B cell (primary cell): ENCODE results near the gene MICU1. TPM values are rescaled to one million over a fixed set of nuclear protein-coding genes. Genes with fewer than 3 reads are reported as not detected.
A peak's percentile ranks its signal among the peaks of the same experiment; 100 is the strongest.

Source experiments
- ATAC-seq: fragments of 200-7000 bp; cut with Tn5 transposase; one replicate; pipeline ENCODE4 v1.10.0; 2021; ENCODE audit warnings: low read depth, mild to moderate bottlenecking, moderate number of reproducible peaks, moderate library complexity
- CTCF ChIA-PET: fragments of 350-600 bp; sonication (Branson Sonifier 250); formaldehyde crosslinking; loops from one replicate; lab custom pipeline; 2021; ENCODE audit warnings: antibody characterized with exemption, inconsistent platforms; lab: Charles Lee
- POLR2A ChIA-PET: fragments of 350-600 bp; sonication (Branson Sonifier 250); formaldehyde crosslinking; loops from one replicate; lab custom pipeline; 2021; ENCODE audit warnings: antibody characterized with exemption; lab: Charles Lee
- DNase-seq: peaks from one replicate; pipeline ENCODE4 v3.0.0; 2013
- H2AFZ ChIP-seq: 2 replicates; pipeline ENCODE4 v1.6.1; 2012; ENCODE audit warnings: mild to moderate bottlenecking, low read depth, low read length; ENCODE audit not compliant: insufficient read depth, poor library complexity, severe bottlenecking
- H3K27ac ChIP-seq, 2 donors: 1 replicate in 1 of 2; 2 replicates in 1 of 2; pipeline ENCODE4 v1.5.1; 2012 to 2013; ENCODE audit warnings: low read length in 2 of 2, mild to moderate bottlenecking in 2 of 2, moderate library complexity in 1 of 2
- H3K27me3 ChIP-seq, 4 experiments: fragments of 200-600 bp in 1 of 4; sonication (generic) in 1 of 4; replicated peaks in 1 of 4; 1 replicate in 2 of 4; 2 replicates in 2 of 4; pipeline versions ENCODE4 v1.6.1 to v1.7.0; 2013 to 2016; ENCODE audit warnings: low read length in 3 of 4, mild to moderate bottlenecking in 2 of 4, mixed read lengths in 1 of 4, moderate library complexity in 1 of 4; ENCODE audit not compliant: insufficient read depth in 4 of 4, control insufficient read depth in 3 of 4; ENCODE audit errors: control extremely low read depth in 1 of 4
- H3K36me3 ChIP-seq, 2 experiments: replicated peaks in 1 of 2; 1 replicate in 1 of 2; 2 replicates in 1 of 2; pipeline versions ENCODE4 v1.6.1 to v1.7.1; 2013; ENCODE audit warnings: low read length in 1 of 2; ENCODE audit not compliant: insufficient read depth in 2 of 2, control insufficient read depth in 1 of 2; ENCODE audit errors: control extremely low read depth in 1 of 2, extremely low read depth in 1 of 2
- H3K4me1 ChIP-seq, 2 donors: fragments of 200-600 bp in 1 of 2; sonication (generic) in 1 of 2; 1 replicate in 1 of 2; 2 replicates in 1 of 2; pipeline versions ENCODE4 v1.5.1 to v1.6.1; 2013 to 2017; ENCODE audit warnings: low read length in 2 of 2; ENCODE audit not compliant: control insufficient read depth in 2 of 2, insufficient read depth in 2 of 2
- H3K4me2 ChIP-seq: replicated peaks from 2 replicates; pipeline ENCODE3; 2012; ENCODE audit warnings: mild to moderate bottlenecking, low read depth, low read length; ENCODE audit not compliant: poor library complexity, severe bottlenecking
- H3K4me3 ChIP-seq, 5 experiments: fragments of 200-600 bp in 1 of 5; sonication (generic) in 1 of 5; 1 replicate in 3 of 5; 2 replicates in 2 of 5; pipeline versions ENCODE4 v1.5.1 to v1.7.0; 2011 to 2016; ENCODE audit warnings: low read length in 4 of 5, mild to moderate bottlenecking in 4 of 5, low read depth in 2 of 5, control low read depth in 1 of 5, moderate library complexity in 1 of 5; ENCODE audit not compliant: insufficient read depth in 1 of 5; ENCODE audit errors: control extremely low read depth in 1 of 5, extremely low read depth in 1 of 5
- H3K79me2 ChIP-seq: fragments of 200-600 bp; sonication (generic); one replicate; pipeline ENCODE4 v1.6.0; 2016; ENCODE audit warnings: low read length; ENCODE audit not compliant: control insufficient read depth, insufficient read depth
- H3K9ac ChIP-seq: fragments of 200-600 bp; sonication (generic); 2 replicates; pipeline ENCODE4 v1.6.1; 2017; ENCODE audit warnings: mild to moderate bottlenecking, low read length, moderate library complexity
- H3K9me3 ChIP-seq, 3 donors: one replicate each; pipeline versions ENCODE4 v1.6.1 to v1.7.1; 2013; ENCODE audit warnings: low read length in 2 of 3; ENCODE audit not compliant: control insufficient read depth in 2 of 3, insufficient read depth in 1 of 3; ENCODE audit errors: control extremely low read depth in 1 of 3
- H4K20me1 ChIP-seq: 2 replicates; pipeline ENCODE4 v1.6.0; 2012; ENCODE audit warnings: mild to moderate bottlenecking, low read length; ENCODE audit not compliant: insufficient read depth, control insufficient read depth, poor library complexity, severe bottlenecking
- H3K27ac Mint-ChIP-seq: one replicate; pipeline ENCODE4 v1.8.0; 2021; ENCODE audit warnings: mixed read lengths
- H3K27me3 Mint-ChIP-seq: one replicate; pipeline ENCODE4 v1.8.0; 2021; ENCODE audit warnings: mixed read lengths
- H3K4me1 Mint-ChIP-seq: one replicate; pipeline ENCODE4 v1.8.0; 2021; ENCODE audit warnings: mixed read lengths
- H3K4me3 Mint-ChIP-seq: one replicate; pipeline ENCODE4 v1.8.0; 2021; ENCODE audit warnings: mixed read lengths
- H3K9me3 Mint-ChIP-seq: one replicate; pipeline ENCODE4 v1.8.0; 2022; ENCODE audit warnings: mixed read lengths; ENCODE audit not compliant: insufficient read depth
- CTCF ChIP-seq: fragments of 200-600 bp; IDR thresholded peaks from one replicate; pipeline ENCODE4 v1.8.0; 2022; ENCODE audit warnings: antibody characterized with exemption, mild to moderate bottlenecking
- EZH2 ChIP-seq: IDR thresholded peaks from 2 replicates; pipeline ENCODE4 v1.6.1; 2012; ENCODE audit warnings: borderline replicate concordance, low read depth, mild to moderate bottlenecking, moderate library complexity, low read length; ENCODE audit not compliant: insufficient read depth, poor library complexity, severe bottlenecking
- whole genome bisulfite sequencing: methylation state at CpG from one replicate; pipeline ENCODE4 v1.1.5; 2013; ENCODE audit warnings: missing lambda C conversion rate; ENCODE audit not compliant: insufficient coverage; 5-methylcytosine and 5-hydroxymethylcytosine counted together
- intact Hi-C: fragments of 100-400 bp; cut with micrococcal nuclease; formaldehyde crosslinking; loops from one replicate; pipeline ENCODE4 v1.10.0; 2022
- polyA plus RNA-seq: library from polyadenylated mRNA; depleted of rRNA; stranded (reverse); fragments of >200 nt; gene quantifications from 2 replicates; pipeline ENCODE4 v1.2.3, GENCODE V29; 2012
- total RNA-seq, 2 donors: library from RNA; stranded (reverse); fragments of 120-200 nt in 1 of 2; gene quantifications; 1 replicate in 1 of 2; 2 replicates in 1 of 2; pipeline versions ENCODE4 v1.2.3 to v1.2.4, GENCODE V29; 2013 to 2022

MICU1 gene
- total and polyA plus RNA-seq, 2 donors (not counting 1 experiment from before 2014, with no cell fraction given): 12.0 to 34.7 TPM

DNA sequence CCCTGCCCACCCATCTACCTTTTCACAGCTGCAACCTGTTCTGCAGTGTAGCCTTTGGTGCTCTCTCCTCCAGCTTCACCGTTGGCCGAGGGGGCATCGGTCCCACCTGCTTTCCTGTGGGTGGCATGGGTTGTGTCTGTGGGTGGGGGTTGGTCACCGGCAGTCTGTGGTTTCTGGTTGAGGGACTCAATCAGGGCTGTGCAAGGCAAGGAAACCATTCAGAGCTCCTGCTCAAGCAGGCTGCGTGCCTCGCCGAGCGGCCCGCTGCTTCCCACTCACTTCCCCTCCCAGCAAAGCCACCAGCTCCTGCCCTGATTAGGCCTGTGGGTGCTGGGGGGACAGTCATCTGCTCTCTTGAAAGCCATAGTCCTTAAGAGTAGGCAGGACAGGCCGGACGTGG lies 280.9 kb downstream of the MICU1 start:
- CTCF ChIA-PET: interaction anchor here (1.2 to 13.9 kb wide), 6 partner anchors 8 to 448 kb away, joined by 3 to 333 read pairs (median 12); no protein-coding TSS in a partner anchor
- no peak overlapping the region for H3K4me3 ChIP-seq
- H3K27me3 ChIP-seq: no peaks in the 10 kb centered on the region
- Mint-ChIP-seq H3K4me3 (no peak overlapping the region), H3K4me1 (peaks cover 18% of the 10 kb centered on the region), H3K9me3 (no peaks in the 10 kb centered on the region), H3K27me3 (no peaks in the 10 kb centered on the region), H3K27ac (no peak overlapping the region)
- DNase-seq: peak; percentile 34
- peaks cover 9 to 17% of the 10 kb centered on the region in 2 donors for H3K4me1 ChIP-seq
- no peak overlapping the region for H2AFZ ChIP-seq
- peaks cover 0 to 40% of the 10 kb centered on the region in 2 experiments for H3K36me3 ChIP-seq
- TF ChIP-seq CTCF (no peak), EZH2 (no peak)
- H3K4me2 ChIP-seq: peak overlapping the region; percentile 57
- H3K27ac ChIP-seq: peak overlapping the region in 1 of 2 donors; percentile 18
- no peak overlapping the region for H3K9ac ChIP-seq
- peaks cover 20% of the 10 kb centered on the region for H4K20me1 ChIP-seq
- H3K9me3 ChIP-seq: no peaks in the 10 kb centered on the region
- no peak for ATAC-seq
- POLR2A ChIA-PET: interaction anchor here (0.6 to 1.2 kb wide), 6 partner anchors 8 to 1090 kb away, joined by 3 to 11 read pairs (median 4); no protein-coding TSS in a partner anchor
- intact Hi-C loops: no loop called here
- peaks cover 29% of the 10 kb centered on the region for H3K79me2 ChIP-seq
- 15% methylated on average over 6 of the region's 11 CpGs for WGBS

DNA sequence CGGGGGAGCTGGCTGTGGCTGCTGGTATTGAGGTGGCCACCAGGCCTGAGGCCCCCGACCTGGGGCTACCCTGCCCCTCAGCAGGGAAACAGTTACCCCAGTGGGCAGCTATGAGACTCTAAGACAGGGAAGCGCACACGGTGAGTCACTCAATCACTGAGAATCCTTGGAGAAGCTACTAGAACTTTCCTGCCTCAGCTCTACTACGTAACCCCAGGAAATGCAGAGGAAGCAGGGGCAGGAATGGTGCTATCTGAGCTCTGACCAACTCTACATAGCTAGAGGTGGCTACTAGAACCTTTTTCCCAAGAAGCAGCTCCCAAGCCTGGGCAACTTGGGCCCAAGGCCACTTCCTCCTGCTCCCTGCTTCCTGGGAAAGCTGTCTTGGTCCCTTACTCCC lies 283.0 kb downstream of the MICU1 start:
- no peak overlapping the region for H2AFZ ChIP-seq
- ATAC-seq: no peak
- ChIA-PET CTCF (interaction anchor here (0.5 to 13.9 kb wide), 13 partner anchors 7 to 446 kb away, joined by 3 to 333 read pairs (median 6); partner anchors contain the start of gene DNAJB12), POLR2A (no interaction called here)
- DNase-seq: no peak
- no peak overlapping the region for H3K4me3 Mint-ChIP-seq
- H3K27me3 Mint-ChIP-seq: no peaks in the 10 kb centered on the region
- H3K9me3 ChIP-seq: no peaks in the 10 kb centered on the region
- H3K36me3 ChIP-seq: peaks cover 0 to 42% of the 10 kb centered on the region in 2 experiments
- TF ChIP-seq EZH2: no peak
- no peak overlapping the region for H3K27ac ChIP-seq
- H3K4me3 ChIP-seq: no peak overlapping the region
- peaks cover 9% of the 10 kb centered on the region for H4K20me1 ChIP-seq
- H3K4me1 ChIP-seq: peaks cover 9 to 17% of the 10 kb centered on the region in 2 donors
- H3K9ac ChIP-seq: no peak overlapping the region
- H3K79me2 ChIP-seq: peaks cover 11% of the 10 kb centered on the region
- no peak overlapping the region for H3K27ac Mint-ChIP-seq
- H3K4me1 Mint-ChIP-seq: peaks cover 16% of the 10 kb centered on the region
- no peaks in the 10 kb centered on the region for H3K9me3 Mint-ChIP-seq
- no peak overlapping the region for H3K4me2 ChIP-seq
- intact Hi-C loops: no loop called here
- H3K27me3 ChIP-seq: no peaks in the 10 kb centered on the region
- 100% methylated on average over 4 of the region's 5 CpGs for WGBS
